ENCODE data around the gene SASH1.

DNA sequence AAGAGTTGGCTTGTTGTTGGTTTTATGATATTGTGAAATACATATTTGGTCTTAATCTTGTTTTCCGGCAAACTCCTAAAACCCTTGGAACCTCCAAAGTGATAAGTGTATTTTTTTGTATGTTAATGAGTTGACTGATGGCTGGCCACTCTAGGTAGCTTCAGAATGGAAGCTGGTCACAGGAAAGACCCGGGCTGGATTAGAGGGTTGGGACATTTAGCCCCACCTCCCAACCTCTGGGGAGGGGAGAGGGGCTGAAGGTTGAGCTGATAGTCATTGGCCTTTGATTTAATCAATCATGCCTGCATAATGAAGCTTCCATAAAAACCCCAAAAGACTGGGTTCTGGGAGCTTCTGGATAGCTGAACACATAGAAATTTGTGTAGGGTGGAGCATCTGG lies 42.7 kb downstream of the SASH1 start:
- TF ChIP-seq ZNF138 (tag by site-specific recombination; IDR thresholded peaks at IDR 0.05; ENCODE audit: borderline replicate concordance) (no peak), CTCF (tag by site-specific recombination; IDR thresholded peaks at IDR 0.05) (no peak), ZNF174 (tag by site-specific recombination; IDR thresholded peaks at IDR 0.05) (no peak), ZBTB10 (tag by site-specific recombination; IDR thresholded peaks at IDR 0.05) (no peak), ZNF792 (tag by site-specific recombination; IDR thresholded peaks at IDR 0.05) (no peak), REPIN1 (tag by site-specific recombination; IDR thresholded peaks at IDR 0.05; ENCODE audit: low read depth) (no peak)
- TF ChIP-seq, protein P1, sequence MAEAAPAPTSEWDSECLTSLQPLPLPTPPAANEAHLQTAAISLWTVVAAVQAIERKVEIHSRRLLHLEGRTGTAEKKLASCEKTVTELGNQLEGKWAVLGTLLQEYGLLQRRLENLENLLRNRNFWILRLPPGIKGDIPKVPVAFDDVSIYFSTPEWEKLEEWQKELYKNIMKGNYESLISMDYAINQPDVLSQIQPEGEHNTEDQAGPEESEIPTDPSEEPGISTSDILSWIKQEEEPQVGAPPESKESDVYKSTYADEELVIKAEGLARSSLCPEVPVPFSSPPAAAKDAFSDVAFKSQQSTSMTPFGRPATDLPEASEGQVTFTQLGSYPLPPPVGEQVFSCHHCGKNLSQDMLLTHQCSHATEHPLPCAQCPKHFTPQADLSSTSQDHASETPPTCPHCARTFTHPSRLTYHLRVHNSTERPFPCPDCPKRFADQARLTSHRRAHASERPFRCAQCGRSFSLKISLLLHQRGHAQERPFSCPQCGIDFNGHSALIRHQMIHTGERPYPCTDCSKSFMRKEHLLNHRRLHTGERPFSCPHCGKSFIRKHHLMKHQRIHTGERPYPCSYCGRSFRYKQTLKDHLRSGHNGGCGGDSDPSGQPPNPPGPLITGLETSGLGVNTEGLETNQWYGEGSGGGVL (tag by site-specific recombination; IDR thresholded peaks at IDR 0.05) = no peak

All from HEK293 (cell line).